Effector CD8-positive, alpha-beta T cell (primary cell): ENCODE results near the gene LAMTOR4.

ENCODE experiments used
- DNase-seq: peaks from one replicate; lab custom pipeline; 2025; lab: John Stamatoyannopoulos, UW
- total RNA-seq, 4 experiments: gene quantifications; one replicate each; lab custom pipeline; 2026; lab: John Stamatoyannopoulos, UW

Gene LAMTOR4
- total RNA-seq: 47.7 to 69.4 (median 55.6) reads per million in 4 experiments

GRCh38 chr7:100148559-100149328 lies at the start of gene LAMTOR4:
Gene LAMTOR4 (plus strand): TSS chr7:100148918. CDS start chr7:100148973, 55 bp downstream.
- DNase-seq: peak; percentile 96

DNA sequence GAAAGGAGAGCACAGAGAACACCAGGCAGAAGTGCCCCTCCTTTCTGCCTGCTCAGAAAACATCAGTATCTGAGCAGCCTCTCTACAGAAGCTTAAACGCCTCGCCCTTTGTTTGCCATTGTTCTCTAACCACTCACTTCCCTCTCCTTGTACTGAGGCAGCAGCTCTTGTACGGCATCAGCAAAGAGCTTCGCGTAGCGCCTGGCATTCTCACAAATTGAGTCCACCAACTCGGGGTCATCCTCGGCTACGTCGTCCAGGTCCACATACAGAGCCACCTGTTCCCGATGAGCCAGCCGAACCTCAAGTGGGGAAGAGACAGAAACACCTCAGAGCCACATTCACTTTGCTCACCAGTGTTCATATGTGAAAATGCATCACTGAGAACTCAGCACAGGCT lies 49.3 kb upstream of the LAMTOR4 start:
- no peak for DNase-seq

DNA sequence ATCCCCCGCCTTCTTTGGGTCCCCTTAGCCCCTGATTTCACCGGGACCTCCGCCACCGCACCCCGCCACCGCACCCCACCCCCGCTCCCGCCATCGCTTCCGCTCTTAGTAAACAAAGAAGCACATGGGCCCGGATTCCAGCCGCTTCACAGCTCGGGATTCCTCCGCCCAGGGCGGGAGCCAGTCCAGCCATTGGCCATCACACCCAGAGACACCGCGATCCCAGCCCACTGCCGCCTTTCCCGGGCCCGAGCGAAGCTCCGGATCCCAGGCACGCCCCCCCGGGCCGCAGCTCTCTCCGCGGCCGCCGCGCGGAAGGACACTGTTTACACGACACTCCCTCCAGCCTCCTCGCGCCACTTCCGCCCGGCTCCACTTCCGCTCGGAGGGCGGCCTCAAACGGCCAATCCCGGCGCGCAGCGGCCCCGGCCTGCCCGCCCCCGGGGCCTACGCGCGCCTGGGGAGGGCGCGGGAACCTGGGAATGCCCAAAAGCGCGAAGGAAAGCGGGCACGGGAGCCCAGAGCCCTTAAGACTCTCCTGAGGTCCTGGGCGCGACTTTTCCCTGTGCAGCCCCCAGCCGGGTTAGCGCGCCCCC lies 48.2 kb upstream of the LAMTOR4 start:
- DNase-seq: peak; percentile 87

DNA sequence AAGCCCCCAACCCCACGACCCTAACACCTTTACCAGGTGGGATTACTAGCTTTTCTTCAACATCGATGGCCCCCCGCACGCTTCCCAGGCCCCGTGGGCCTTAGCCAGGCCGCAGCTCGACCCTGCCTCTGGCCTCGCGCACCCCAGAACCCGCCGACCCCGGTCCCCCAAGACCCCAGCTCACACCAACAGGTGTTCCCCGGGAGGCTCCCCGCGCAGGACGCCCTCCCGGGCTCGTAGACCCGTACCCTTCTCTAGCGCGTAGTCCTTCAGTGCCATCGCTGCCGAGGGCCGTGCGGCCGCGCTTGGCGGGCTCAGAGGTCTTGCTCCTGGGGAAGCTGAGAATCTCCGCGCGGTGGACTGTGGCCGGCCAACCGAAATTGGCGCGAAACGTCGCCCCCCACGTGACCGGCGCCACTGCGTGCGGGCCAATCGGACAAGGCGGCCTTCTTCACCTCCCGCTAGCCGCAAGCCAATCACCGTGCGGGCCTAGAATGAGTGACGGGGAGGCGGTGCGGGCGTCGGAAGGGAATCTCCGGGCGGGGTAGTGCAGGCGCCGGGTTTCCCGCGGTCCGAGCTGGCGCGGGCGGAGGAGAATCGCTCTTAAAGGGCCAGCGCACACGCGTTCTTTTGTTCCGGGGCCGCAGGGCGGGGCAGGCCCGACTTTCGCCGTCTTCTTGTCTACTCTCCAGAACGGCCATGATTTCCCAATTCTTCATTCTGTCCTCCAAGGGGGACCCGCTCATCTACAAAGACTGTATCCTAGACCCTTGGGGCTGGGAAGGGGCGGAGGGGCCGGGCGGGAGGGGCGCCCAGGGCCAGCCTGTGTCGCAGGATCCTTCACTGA lies 47.5 kb upstream of the LAMTOR4 start, which contains the start of the genes AP4M1 and MCM7:
Gene AP4M1, plus strand, starts transcription at position 628 of the 847 bp plus-strand sequence. Its CDS starts 72 bp downstream, at position 700.
Gene MCM7, minus strand, starts transcription at position 382 of the 847 bp plus-strand sequence. Its CDS starts 103 bp downstream, at position 279.
- DNase-seq: peak; percentile 93

GRCh38 chr7:100102950-100103840 lies 45.5 kb upstream of the LAMTOR4 start:
- DNase-seq: no peak

GRCh38 chr7:100105534-100105933 lies 43.2 kb upstream of the LAMTOR4 start:
- DNase-seq: no peak

DNA sequence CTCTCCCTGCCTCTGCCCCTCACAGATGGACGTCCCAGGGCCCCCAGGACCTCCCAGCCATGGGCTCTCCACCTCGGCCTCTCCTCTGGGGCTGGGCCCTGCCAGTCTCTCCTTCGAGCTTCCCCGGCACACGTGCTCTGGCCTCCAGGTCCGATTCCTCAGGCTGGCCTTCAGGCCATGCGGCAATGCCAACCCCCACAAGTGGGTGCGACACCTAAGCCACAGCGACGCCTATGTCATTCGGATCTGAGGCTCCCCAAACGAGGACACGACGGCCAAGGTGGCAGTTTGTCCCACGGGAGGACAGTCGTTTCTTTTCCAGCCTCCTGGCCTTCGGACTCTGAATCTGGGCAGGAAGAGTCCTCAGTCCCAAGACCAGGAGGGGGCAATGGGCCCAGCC lies 42.1 kb upstream of the LAMTOR4 start:
- no peak for DNase-seq

DNA sequence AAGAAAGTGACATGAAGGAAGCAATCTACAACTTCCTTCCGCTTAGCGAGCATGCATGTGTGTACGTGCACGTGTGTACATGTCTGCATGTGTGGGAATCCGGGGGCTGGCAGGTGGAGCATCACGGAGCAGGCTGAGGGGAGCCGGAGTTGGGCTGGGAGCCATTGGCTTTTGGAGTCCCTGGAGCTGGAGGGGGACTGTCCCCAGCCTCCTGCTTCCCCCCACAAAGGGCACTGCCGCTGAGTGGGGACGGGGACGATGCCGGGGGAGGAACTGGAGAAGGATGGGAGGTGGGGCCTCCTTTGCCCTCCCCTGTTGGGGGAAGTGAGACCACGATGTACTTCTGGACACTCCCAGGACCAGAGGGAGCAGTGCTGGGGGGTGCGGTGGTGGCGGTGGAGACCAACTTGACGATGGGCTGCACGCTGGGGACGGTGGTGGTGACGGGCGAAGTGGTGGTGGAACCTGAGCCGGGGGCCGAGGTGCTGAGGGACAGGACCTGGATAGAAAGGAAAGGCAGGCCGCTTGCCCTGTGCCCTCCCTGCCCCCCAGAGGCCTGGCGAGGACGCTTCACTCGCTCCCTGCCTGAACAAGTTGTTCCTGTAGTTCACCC lies 41.5 kb upstream of the LAMTOR4 start:
- DNase-seq: no peak

- no peak for DNase-seq
These were observed 40.8 kb upstream of the LAMTOR4 start for GRCh38 chr7:100107890-100108289.

GRCh38 chr7:100109521-100110163 lies 39.1 kb upstream of the LAMTOR4 start:
- no peak for DNase-seq

DNA sequence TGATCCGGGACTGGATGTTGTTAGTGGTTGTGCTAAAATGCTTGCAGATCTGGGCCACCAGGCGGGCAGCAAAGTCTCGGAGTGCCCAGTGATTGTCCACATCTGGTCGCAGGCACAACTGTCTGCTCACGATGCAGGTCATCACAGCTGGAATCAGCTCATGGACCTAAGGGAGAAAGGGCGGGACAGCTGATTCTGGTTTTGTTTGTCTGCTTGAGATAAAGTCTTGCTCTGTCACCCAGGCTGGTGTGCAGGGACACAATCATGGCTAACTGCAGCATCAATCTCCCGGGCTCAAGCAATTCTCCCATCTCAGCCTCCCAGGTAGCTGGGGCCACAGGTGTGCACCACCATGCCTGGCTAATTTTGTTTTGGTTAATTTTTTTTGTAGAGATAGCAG lies 37.6 kb upstream of the LAMTOR4 start:
- DNase-seq: no peak

- DNase-seq: no peak
These were observed 36.8 kb upstream of the LAMTOR4 start for GRCh38 chr7:100111914-100112313.

DNA sequence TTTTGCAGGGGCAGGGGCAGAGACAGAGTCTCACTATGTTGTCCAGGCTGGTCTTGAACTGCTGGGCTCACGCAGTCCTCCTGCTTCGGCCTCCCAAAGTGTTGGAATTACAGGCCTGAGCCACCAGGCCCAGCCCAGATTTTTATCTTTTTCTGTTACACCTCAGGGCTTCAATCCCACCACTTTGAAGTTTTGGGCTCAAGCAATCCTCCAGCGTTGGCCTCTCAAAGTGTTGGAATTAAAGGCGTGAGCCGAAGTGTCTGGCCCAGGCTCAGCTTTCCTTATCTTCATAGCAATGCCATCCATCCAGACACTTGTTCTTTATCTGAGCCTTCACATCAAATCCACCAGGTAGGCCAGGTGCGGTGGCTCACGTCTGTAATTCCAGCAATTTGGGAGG lies 33.7 kb upstream of the LAMTOR4 start:
- DNase-seq: no peak

GRCh38 chr7:100118388-100119071 lies 30.2 kb upstream of the LAMTOR4 start:
- no peak for DNase-seq

DNA sequence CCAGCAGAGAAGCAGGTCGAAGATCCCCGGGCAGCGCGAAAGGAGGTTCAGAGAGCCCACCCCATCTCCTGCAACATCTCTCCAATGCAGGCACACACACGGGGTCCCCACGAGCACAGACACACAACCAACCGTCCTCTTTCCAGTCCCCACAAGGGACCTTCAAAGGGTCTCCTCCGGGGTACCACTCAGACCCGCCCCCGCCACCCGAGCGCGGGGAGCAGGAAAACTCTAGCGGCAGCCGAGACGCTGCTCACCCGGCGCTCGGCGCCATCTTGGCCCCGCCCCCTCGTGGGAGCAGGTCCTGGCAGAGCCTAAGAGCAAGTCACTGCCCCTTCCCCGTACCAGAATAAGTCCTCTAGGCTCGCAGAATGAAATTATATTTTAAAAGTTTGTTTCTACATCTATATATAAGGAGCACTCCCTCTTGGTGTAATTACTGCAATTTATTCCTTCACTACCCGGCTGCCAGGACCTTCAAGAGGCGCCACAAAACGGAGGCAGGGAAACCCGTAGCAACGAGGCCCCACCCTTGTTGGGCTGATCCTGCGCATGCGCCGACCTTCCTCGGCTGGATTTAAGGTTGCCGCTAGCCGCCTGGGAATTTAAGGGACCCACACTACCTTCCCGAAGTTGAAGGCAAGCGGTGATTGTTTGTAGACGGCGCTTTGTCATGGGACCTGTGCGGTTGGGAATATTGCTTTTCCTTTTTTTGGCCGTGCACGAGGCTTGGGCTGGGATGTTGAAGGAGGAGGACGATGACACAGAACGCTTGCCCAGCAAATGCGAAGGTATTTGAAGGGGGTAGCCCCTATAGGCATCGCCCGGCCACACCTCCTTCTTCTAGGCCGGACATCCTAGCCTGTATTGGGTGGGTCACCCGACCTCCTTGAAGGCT lies 29.4 kb upstream of the LAMTOR4 start, which contains the start of the genes CNPY4 and TAF6:
Gene CNPY4, plus strand, starts transcription at position 563 of the 898 bp plus-strand sequence. Its CDS starts 111 bp downstream, at position 674.
Gene TAF6, minus strand, starts transcription at position 287 of the 898 bp plus-strand sequence. CDS start 5,149 bp downstream, outside the sequence.
- peak; percentile 90 for DNase-seq

DNA sequence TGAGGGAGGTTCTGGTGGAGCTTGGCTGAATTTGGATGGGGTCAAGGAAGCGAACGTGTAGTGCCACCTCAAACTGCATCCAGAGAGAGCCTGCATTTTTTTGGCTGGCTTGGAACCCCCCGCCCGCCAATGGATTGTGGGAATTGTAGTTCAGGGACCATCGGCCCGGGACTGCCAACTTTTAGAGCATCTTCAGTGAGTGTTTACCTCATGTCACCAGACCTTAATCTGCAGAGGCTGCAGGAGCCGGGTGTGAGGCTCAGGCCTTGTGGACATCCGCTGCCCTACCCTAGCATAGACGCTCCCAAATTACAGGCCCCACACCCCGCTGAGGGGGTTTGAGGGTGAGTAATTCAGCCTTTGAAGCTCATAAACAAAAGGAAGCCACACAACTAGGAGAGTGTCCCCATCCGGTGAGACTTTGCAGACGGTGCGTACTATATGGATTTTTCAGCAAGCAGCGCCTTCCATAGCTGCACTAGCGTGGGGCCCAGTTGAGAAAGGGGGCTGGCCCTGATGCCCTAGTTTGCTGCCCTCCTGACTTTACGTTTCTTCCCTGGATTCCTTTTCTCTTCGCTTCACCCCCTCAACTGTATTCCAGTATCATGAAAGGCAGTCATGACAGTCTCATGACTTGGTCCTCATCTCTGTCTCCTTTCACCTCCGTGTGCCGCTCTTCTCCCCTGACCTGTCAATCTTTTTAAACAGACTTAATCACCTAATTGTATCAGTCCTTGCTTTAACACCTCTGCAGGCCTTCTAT lies 28.6 kb upstream of the LAMTOR4 start:
- peak; percentile 58 for DNase-seq

DNA sequence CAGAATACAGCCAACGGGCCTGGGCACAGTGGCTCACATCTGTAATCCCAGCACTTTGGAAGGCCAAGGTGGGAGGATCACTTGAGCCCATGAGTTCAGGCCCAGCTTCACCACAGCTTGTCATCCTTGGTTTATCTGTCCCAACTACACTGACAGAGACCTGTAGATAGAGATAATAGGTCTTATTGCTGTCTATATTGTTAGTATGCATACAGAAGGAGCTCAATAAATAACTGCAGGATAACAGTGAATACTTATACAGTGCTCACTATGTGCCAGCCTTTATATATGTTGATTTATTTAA lies 28.0 kb upstream of the LAMTOR4 start:
- no peak for DNase-seq

DNA sequence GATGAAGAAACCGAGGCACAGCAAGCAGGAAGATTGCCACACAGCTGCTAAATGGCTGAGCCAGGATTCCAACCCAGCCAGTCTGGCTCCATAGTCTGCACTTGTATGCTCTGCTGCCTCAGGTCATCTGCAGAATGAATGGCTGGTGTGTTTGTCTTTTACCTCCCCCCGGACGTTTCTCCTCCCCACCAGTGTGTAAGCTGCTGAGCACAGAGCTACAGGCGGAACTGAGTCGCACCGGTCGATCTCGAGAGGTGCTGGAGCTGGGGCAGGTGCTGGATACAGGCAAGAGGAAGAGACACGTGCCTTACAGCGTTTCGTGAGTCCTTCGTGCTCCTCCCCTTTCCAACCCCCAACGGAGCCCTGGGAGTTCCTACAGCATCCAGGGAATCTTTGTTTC lies 26.7 kb upstream of the LAMTOR4 start:
- no peak for DNase-seq
